ENCODE measurements around the gene ST6GALNAC5.

- TF ChIP-seq ZNF169 (tag by site-specific recombination; IDR thresholded peaks at IDR 0.05) (no peak), CTCF (tag by site-specific recombination; IDR thresholded peaks at IDR 0.05) (no peak), ZNF266 (tag by site-specific recombination; IDR thresholded peaks at IDR 0.05; ENCODE audit: low read depth) (no peak), HOXA7 (CRISPR knock-in tag; IDR thresholded peaks at IDR 0.05; ENCODE audit: borderline replicate concordance) (no peak), ZNF623 (tag by site-specific recombination; IDR thresholded peaks at IDR 0.05) (no peak), ZNF48 (tag by site-specific recombination; IDR thresholded peaks at IDR 0.05) (no peak), REST (tag by site-specific recombination; IDR thresholded peaks at IDR 0.05) (no peak)
Measured at GRCh38 chr1:77065693-77066342, 198.5 kb downstream of the ST6GALNAC5 start.
